B cell (primary cell): Measurements from ENCODE around the gene RABL3. TPM values are rescaled to one million over a fixed set of nuclear protein-coding genes. Genes with fewer than 3 reads are reported as not detected.

ENCODE experiments used
- ATAC-seq: fragments of 200-7000 bp; cut with Tn5 transposase; one replicate; pipeline ENCODE4 v1.10.0; 2021; ENCODE audit warnings: low read depth, mild to moderate bottlenecking, moderate number of reproducible peaks, moderate library complexity
- CTCF ChIA-PET: fragments of 350-600 bp; sonication (Branson Sonifier 250); formaldehyde crosslinking; loops from one replicate; lab custom pipeline; 2021; ENCODE audit warnings: antibody characterized with exemption, inconsistent platforms; lab: Charles Lee
- POLR2A ChIA-PET: fragments of 350-600 bp; sonication (Branson Sonifier 250); formaldehyde crosslinking; loops from one replicate; lab custom pipeline; 2021; ENCODE audit warnings: antibody characterized with exemption; lab: Charles Lee
- DNase-seq: peaks from one replicate; pipeline ENCODE4 v3.0.0; 2013
- H2AFZ ChIP-seq: 2 replicates; pipeline ENCODE4 v1.6.1; 2012; ENCODE audit warnings: mild to moderate bottlenecking, low read depth, low read length; ENCODE audit not compliant: insufficient read depth, poor library complexity, severe bottlenecking
- H3K27ac ChIP-seq, 2 donors: 1 replicate in 1 of 2; 2 replicates in 1 of 2; pipeline ENCODE4 v1.5.1; 2012 to 2013; ENCODE audit warnings: low read length in 2 of 2, mild to moderate bottlenecking in 2 of 2, moderate library complexity in 1 of 2
- H3K27me3 ChIP-seq, 4 experiments: fragments of 200-600 bp in 1 of 4; sonication (generic) in 1 of 4; replicated peaks in 1 of 4; 1 replicate in 2 of 4; 2 replicates in 2 of 4; pipeline versions ENCODE4 v1.6.1 to v1.7.0; 2013 to 2016; ENCODE audit warnings: low read length in 3 of 4, mild to moderate bottlenecking in 2 of 4, mixed read lengths in 1 of 4, moderate library complexity in 1 of 4; ENCODE audit not compliant: insufficient read depth in 4 of 4, control insufficient read depth in 3 of 4; ENCODE audit errors: control extremely low read depth in 1 of 4
- H3K36me3 ChIP-seq, 2 experiments: replicated peaks in 1 of 2; 1 replicate in 1 of 2; 2 replicates in 1 of 2; pipeline versions ENCODE4 v1.6.1 to v1.7.1; 2013; ENCODE audit warnings: low read length in 1 of 2; ENCODE audit not compliant: insufficient read depth in 2 of 2, control insufficient read depth in 1 of 2; ENCODE audit errors: control extremely low read depth in 1 of 2, extremely low read depth in 1 of 2
- H3K4me1 ChIP-seq, 2 donors: fragments of 200-600 bp in 1 of 2; sonication (generic) in 1 of 2; 1 replicate in 1 of 2; 2 replicates in 1 of 2; pipeline versions ENCODE4 v1.5.1 to v1.6.1; 2013 to 2017; ENCODE audit warnings: low read length in 2 of 2; ENCODE audit not compliant: control insufficient read depth in 2 of 2, insufficient read depth in 2 of 2
- H3K4me2 ChIP-seq: replicated peaks from 2 replicates; pipeline ENCODE3; 2012; ENCODE audit warnings: mild to moderate bottlenecking, low read depth, low read length; ENCODE audit not compliant: poor library complexity, severe bottlenecking
- H3K4me3 ChIP-seq, 5 experiments: fragments of 200-600 bp in 1 of 5; sonication (generic) in 1 of 5; 1 replicate in 3 of 5; 2 replicates in 2 of 5; pipeline versions ENCODE4 v1.5.1 to v1.7.0; 2011 to 2016; ENCODE audit warnings: low read length in 4 of 5, mild to moderate bottlenecking in 4 of 5, low read depth in 2 of 5, control low read depth in 1 of 5, moderate library complexity in 1 of 5; ENCODE audit not compliant: insufficient read depth in 1 of 5; ENCODE audit errors: control extremely low read depth in 1 of 5, extremely low read depth in 1 of 5
- H3K79me2 ChIP-seq: fragments of 200-600 bp; sonication (generic); one replicate; pipeline ENCODE4 v1.6.0; 2016; ENCODE audit warnings: low read length; ENCODE audit not compliant: control insufficient read depth, insufficient read depth
- H3K9ac ChIP-seq: fragments of 200-600 bp; sonication (generic); 2 replicates; pipeline ENCODE4 v1.6.1; 2017; ENCODE audit warnings: mild to moderate bottlenecking, low read length, moderate library complexity
- H3K9me3 ChIP-seq, 3 donors: one replicate each; pipeline versions ENCODE4 v1.6.1 to v1.7.1; 2013; ENCODE audit warnings: low read length in 2 of 3; ENCODE audit not compliant: control insufficient read depth in 2 of 3, insufficient read depth in 1 of 3; ENCODE audit errors: control extremely low read depth in 1 of 3
- H4K20me1 ChIP-seq: 2 replicates; pipeline ENCODE4 v1.6.0; 2012; ENCODE audit warnings: mild to moderate bottlenecking, low read length; ENCODE audit not compliant: insufficient read depth, control insufficient read depth, poor library complexity, severe bottlenecking
- H3K27ac Mint-ChIP-seq: one replicate; pipeline ENCODE4 v1.8.0; 2021; ENCODE audit warnings: mixed read lengths
- H3K27me3 Mint-ChIP-seq: one replicate; pipeline ENCODE4 v1.8.0; 2021; ENCODE audit warnings: mixed read lengths
- H3K4me1 Mint-ChIP-seq: one replicate; pipeline ENCODE4 v1.8.0; 2021; ENCODE audit warnings: mixed read lengths
- H3K4me3 Mint-ChIP-seq: one replicate; pipeline ENCODE4 v1.8.0; 2021; ENCODE audit warnings: mixed read lengths
- H3K9me3 Mint-ChIP-seq: one replicate; pipeline ENCODE4 v1.8.0; 2022; ENCODE audit warnings: mixed read lengths; ENCODE audit not compliant: insufficient read depth
- EZH2 ChIP-seq: IDR thresholded peaks from 2 replicates; pipeline ENCODE4 v1.6.1; 2012; ENCODE audit warnings: borderline replicate concordance, low read depth, mild to moderate bottlenecking, moderate library complexity, low read length; ENCODE audit not compliant: insufficient read depth, poor library complexity, severe bottlenecking
- WGBS: methylation state at CpG from one replicate; pipeline ENCODE4 v1.1.5; 2013; ENCODE audit warnings: missing lambda C conversion rate; ENCODE audit not compliant: insufficient coverage; 5-methylcytosine and 5-hydroxymethylcytosine counted together
- intact Hi-C: fragments of 100-400 bp; cut with micrococcal nuclease; formaldehyde crosslinking; loops from one replicate; pipeline ENCODE4 v1.10.0; 2022
- polyA plus RNA-seq: library from polyadenylated mRNA; depleted of rRNA; stranded (reverse); fragments of >200 nt; gene quantifications from 2 replicates; pipeline ENCODE4 v1.2.3, GENCODE V29; 2012
- total RNA-seq, 2 donors: library from RNA; stranded (reverse); fragments of 120-200 nt in 1 of 2; gene quantifications; 1 replicate in 1 of 2; 2 replicates in 1 of 2; pipeline versions ENCODE4 v1.2.3 to v1.2.4, GENCODE V29; 2013 to 2022
- TF ChIP-seq, protein P1 (sequence below): fragments of 200-600 bp; IDR thresholded peaks from one replicate; pipeline ENCODE4 v1.8.0; 2022; ENCODE audit warnings: antibody characterized with exemption, mild to moderate bottlenecking

Gene RABL3
- total and polyA plus RNA-seq, 2 donors (not counting 1 experiment from before 2014, with no cell fraction given), result 2.5 to 18.8 TPM

DNA sequence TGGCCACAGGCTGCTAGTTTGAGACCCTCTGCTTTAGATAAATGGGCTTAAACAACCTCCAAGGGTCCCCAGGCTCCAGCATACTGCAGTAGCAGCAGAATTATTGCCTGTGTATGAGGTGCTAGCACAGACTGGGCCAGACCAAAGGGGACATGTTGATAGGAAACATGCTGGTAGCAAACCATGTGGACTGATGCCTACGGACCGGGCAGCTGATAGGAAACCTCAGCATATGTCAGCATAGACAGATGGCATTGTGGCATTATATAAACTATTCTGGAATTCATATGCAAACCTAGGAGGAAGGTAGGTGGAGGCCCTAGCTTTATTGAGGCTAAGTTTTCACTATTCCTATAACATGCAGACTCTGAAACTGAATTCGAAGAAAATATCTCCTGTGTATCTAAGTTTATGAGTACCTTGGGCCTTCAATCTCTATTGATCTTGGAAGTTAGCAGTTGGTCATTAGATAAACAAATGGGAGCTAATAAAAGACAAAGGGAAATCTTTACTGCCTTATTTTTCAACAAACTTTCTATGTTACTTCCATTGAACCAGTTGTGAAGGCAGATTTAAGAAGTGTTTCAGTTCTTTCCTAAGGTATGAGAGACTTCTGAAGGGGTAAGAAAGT is 58.5 kb downstream of the RABL3 start:
- Mint-ChIP-seq H3K27ac (no peak overlapping the region), H3K4me3 (no peak overlapping the region), H3K4me1 (peaks cover 23% of the 10 kb centered on the region), H3K9me3 (no peaks in the 10 kb centered on the region), H3K27me3 (no peaks in the 10 kb centered on the region)
- Histone ChIP-seq H3K27ac (no peak overlapping the region), H3K27me3 (no peaks in the 10 kb centered on the region), H3K4me2 (no peak overlapping the region), H3K9ac (no peak overlapping the region), H3K9me3 (no peaks in the 10 kb centered on the region), H3K79me2 (no peaks in the 10 kb centered on the region), H2AFZ (no peak overlapping the region), H3K36me3 (no peaks in the 10 kb centered on the region), H3K4me3 (no peak overlapping the region), H4K20me1 (no peaks in the 10 kb centered on the region), H3K4me1 (peaks cover 14 to 18% of the 10 kb centered on the region in 2 donors)
- no peak for ATAC-seq
- intact Hi-C loops, result no loop called here
- POLR2A ChIA-PET, result no interaction called here
- CTCF ChIA-PET, result no interaction called here
- DNase-seq, result no peak
- WGBS, result 100% methylated on average over 2 of the region's 3 CpGs
- TF ChIP-seq, protein P1, sequence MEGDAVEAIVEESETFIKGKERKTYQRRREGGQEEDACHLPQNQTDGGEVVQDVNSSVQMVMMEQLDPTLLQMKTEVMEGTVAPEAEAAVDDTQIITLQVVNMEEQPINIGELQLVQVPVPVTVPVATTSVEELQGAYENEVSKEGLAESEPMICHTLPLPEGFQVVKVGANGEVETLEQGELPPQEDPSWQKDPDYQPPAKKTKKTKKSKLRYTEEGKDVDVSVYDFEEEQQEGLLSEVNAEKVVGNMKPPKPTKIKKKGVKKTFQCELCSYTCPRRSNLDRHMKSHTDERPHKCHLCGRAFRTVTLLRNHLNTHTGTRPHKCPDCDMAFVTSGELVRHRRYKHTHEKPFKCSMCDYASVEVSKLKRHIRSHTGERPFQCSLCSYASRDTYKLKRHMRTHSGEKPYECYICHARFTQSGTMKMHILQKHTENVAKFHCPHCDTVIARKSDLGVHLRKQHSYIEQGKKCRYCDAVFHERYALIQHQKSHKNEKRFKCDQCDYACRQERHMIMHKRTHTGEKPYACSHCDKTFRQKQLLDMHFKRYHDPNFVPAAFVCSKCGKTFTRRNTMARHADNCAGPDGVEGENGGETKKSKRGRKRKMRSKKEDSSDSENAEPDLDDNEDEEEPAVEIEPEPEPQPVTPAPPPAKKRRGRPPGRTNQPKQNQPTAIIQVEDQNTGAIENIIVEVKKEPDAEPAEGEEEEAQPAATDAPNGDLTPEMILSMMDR, result no peak
- TF ChIP-seq EZH2, result no peak

DNA sequence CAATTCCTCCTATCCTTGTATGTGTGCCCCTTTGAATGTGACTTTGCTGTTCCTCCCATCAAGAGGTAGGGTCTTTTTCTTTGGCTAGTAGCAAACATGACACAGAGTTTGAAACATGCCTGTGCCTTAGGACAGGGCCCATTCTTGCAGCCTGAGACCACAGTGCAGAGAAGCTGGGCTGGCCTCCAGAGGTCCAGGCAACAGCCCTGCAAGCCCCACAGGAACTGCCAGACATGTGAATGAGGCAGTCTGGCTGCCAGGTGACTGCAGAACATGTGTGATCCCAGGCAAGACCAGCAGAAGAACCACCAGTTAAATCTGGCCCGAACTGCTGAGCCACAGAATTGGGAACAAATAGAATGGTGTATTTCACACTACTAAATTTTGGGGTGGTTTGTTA is 59.1 kb downstream of the RABL3 start:
- H3K27ac Mint-ChIP-seq, result no peak overlapping the region
- Histone ChIP-seq H3K27me3 (no peaks in the 10 kb centered on the region), H3K9me3 (no peaks in the 10 kb centered on the region), H3K36me3 (no peaks in the 10 kb centered on the region), H3K27ac (no peak overlapping the region), H3K9ac (no peak overlapping the region), H4K20me1 (no peaks in the 10 kb centered on the region), H3K79me2 (no peaks in the 10 kb centered on the region), H3K4me3 (no peak overlapping the region), H3K4me1 (peaks cover 14 to 19% of the 10 kb centered on the region in 2 donors), H3K4me2 (no peak overlapping the region), H2AFZ (no peak overlapping the region)
- intact Hi-C loops, result no loop called here
- no CpG with 5 or more reads among the region's 1 CpG for WGBS
- H3K4me1 Mint-ChIP-seq, result peaks cover 24% of the 10 kb centered on the region
- no peak overlapping the region for H3K4me3 Mint-ChIP-seq
- POLR2A ChIA-PET, result no interaction called here
- no peaks in the 10 kb centered on the region for H3K27me3 Mint-ChIP-seq
- DNase-seq (no peak), ATAC-seq (no peak)
- CTCF ChIA-PET, result interaction anchor here (1.1 kb wide), 1 partner anchor 124 kb away, joined by 3 read pairs; no protein-coding TSS in a partner anchor
- H3K9me3 Mint-ChIP-seq, result no peaks in the 10 kb centered on the region
- TF ChIP-seq, protein P1, result no peak
- TF ChIP-seq EZH2, result no peak
